ENCODE measurements around the gene NUDCD3. TPM values are rescaled to one million over a fixed set of nuclear protein-coding genes. Genes with fewer than 3 reads are reported as not detected.
A peak's percentile ranks its signal among the peaks of the same experiment; 100 is the strongest.

The NUDCD3 gene
- total RNA-seq, 1 experiment from 2014 or later: 68.1 TPM

DNA sequence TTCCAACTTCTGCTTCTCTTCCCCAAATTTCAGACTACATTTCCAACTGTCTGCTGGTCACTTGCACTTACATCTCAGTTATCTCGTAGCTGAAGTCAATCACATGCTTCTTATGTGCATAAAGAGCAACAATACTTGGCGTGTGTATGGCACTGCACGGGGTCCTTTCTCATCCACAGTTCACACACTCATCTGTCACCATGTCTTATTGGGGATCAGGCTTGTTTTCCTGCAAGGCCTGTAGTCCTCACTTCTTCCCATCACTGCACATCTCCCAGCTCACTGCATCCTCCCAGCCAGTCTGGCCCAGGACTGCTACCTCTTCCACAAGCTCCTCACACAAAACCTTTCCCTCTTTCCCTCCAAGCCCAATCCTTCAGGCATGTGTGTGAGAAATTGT, 35.3 kb downstream of the NUDCD3 start:
- no peak overlapping the region for H3K4me3 ChIP-seq (ENCODE audit: insufficient read depth, low read depth, low read length)
- no peak for DNase-seq
- no peaks in the 10 kb centered on the region for H3K36me3 ChIP-seq (replicated peaks; ENCODE audit: control insufficient read depth, insufficient read depth, low read length)
- no peaks in the 10 kb centered on the region for H3K27me3 ChIP-seq (ENCODE audit: control insufficient read depth, insufficient read depth, low read length)

DNA sequence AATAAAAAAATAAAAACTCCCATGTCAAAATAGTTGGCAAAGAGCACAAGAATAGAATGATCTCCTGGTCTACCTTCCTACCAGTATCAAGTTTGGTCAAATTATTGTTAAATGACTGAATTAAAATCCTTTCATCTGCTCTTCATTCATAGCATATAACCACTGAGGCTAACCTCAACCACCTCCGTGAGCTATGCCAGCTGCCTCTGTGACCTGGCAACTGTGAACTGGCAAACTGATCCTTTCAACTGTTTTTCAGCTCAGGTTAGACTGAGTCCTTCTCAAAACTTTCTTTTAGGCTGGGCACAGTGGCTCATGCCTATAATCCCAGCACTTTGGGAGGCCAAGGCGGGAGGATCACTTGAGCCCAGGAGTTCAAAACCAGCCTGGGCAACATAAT, 36.1 kb downstream of the NUDCD3 start:
- no peak for DNase-seq
- Histone ChIP-seq H3K4me3 (ENCODE audit: insufficient read depth, low read depth, low read length) (no peak overlapping the region), H3K36me3 (replicated peaks; ENCODE audit: control insufficient read depth, insufficient read depth, low read length) (no peaks in the 10 kb centered on the region), H3K27me3 (ENCODE audit: control insufficient read depth, insufficient read depth, low read length) (no peaks in the 10 kb centered on the region)

GRCh38 chr7:44451123-44451522, 39.3 kb downstream of the NUDCD3 start:
- DNase-seq: no peak
- H3K36me3 ChIP-seq (replicated peaks; ENCODE audit: control insufficient read depth, insufficient read depth, low read length): no peaks in the 10 kb centered on the region; the same call in 1 of the 2 replicates
- no peaks in the 10 kb centered on the region for H3K27me3 ChIP-seq (ENCODE audit: control insufficient read depth, insufficient read depth, low read length)
- H3K4me3 ChIP-seq (ENCODE audit: insufficient read depth, low read depth, low read length): no peak overlapping the region

GRCh38 chr7:44449584-44449928, 40.9 kb downstream of the NUDCD3 start:
- Histone ChIP-seq H3K4me3 (ENCODE audit: insufficient read depth, low read depth, low read length) (no peak overlapping the region), H3K27me3 (ENCODE audit: control insufficient read depth, insufficient read depth, low read length) (no peaks in the 10 kb centered on the region), H3K36me3 (replicated peaks; ENCODE audit: control insufficient read depth, insufficient read depth, low read length) (no peaks in the 10 kb centered on the region; the same call in 1 of the 2 replicates)
- DNase-seq: no peak

GRCh38 chr7:44448922-44449583, 41.4 kb downstream of the NUDCD3 start:
- Histone ChIP-seq H3K4me3 (ENCODE audit: insufficient read depth, low read depth, low read length) (no peak overlapping the region), H3K27me3 (ENCODE audit: control insufficient read depth, insufficient read depth, low read length) (no peaks in the 10 kb centered on the region), H3K36me3 (replicated peaks; ENCODE audit: control insufficient read depth, insufficient read depth, low read length) (no peaks in the 10 kb centered on the region; the same call in 1 of the 2 replicates)
- no peak for DNase-seq

- no peaks in the 10 kb centered on the region for H3K27me3 ChIP-seq (ENCODE audit: control insufficient read depth, insufficient read depth, low read length)
- H3K4me3 ChIP-seq (ENCODE audit: insufficient read depth, low read depth, low read length): no peak overlapping the region
- DNase-seq: no peak
- H3K36me3 ChIP-seq (replicated peaks; ENCODE audit: control insufficient read depth, insufficient read depth, low read length): no peaks in the 10 kb centered on the region; the same call in 1 of the 2 replicates
Observed at GRCh38 chr7:44447874-44448425, 42.5 kb downstream of the NUDCD3 start.

GRCh38 chr7:44445986-44446671, 44.3 kb downstream of the NUDCD3 start:
- no peaks in the 10 kb centered on the region for H3K27me3 ChIP-seq (ENCODE audit: control insufficient read depth, insufficient read depth, low read length)
- DNase-seq: peak; percentile 35
- no peak overlapping the region for H3K4me3 ChIP-seq (ENCODE audit: insufficient read depth, low read depth, low read length)
- no peaks in the 10 kb centered on the region; the same call in 1 of the 2 replicates for H3K36me3 ChIP-seq (replicated peaks; ENCODE audit: control insufficient read depth, insufficient read depth, low read length)

DNA sequence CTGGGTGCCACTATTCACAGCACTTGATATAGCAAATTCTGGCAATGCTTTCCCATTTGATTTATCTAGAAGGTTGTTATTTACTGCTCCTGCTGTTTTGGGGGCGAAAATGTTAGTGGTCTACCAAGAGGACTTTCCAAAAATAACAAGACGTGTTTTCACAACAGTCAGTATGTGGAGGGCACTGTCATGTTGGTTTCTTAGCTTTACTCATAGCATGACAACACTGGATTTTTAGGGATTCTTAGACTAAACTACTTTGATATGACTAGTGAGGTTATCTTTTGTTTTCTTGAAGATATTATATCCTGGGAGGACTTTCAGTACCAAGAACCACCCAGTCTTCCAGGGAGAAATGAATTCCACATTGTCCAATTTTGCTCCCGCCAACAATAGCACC, 49.4 kb downstream of the NUDCD3 start:
- Histone ChIP-seq H3K4me3 (ENCODE audit: insufficient read depth, low read depth, low read length) (no peak overlapping the region), H3K36me3 (replicated peaks; ENCODE audit: control insufficient read depth, insufficient read depth, low read length) (no peaks in the 10 kb centered on the region; the same call in 1 of the 2 replicates), H3K27me3 (ENCODE audit: control insufficient read depth, insufficient read depth, low read length) (no peaks in the 10 kb centered on the region)
- DNase-seq: no peak

- Histone ChIP-seq H3K27me3 (ENCODE audit: control insufficient read depth, insufficient read depth, low read length) (no peaks in the 10 kb centered on the region), H3K36me3 (replicated peaks; ENCODE audit: control insufficient read depth, insufficient read depth, low read length) (no peaks in the 10 kb centered on the region; the same call in 1 of the 2 replicates), H3K4me3 (ENCODE audit: insufficient read depth, low read depth, low read length) (no peak overlapping the region)
- DNase-seq: no peak
Observed at GRCh38 chr7:44440577-44441078, 49.8 kb downstream of the NUDCD3 start.

- H3K4me3 ChIP-seq (ENCODE audit: insufficient read depth, low read depth, low read length): no peak overlapping the region
- H3K36me3 ChIP-seq (replicated peaks; ENCODE audit: control insufficient read depth, insufficient read depth, low read length): no peaks in the 10 kb centered on the region; the same call in 1 of the 2 replicates
- H3K27me3 ChIP-seq (ENCODE audit: control insufficient read depth, insufficient read depth, low read length): no peaks in the 10 kb centered on the region
- DNase-seq: no peak
Observed at GRCh38 chr7:44439926-44440325, 50.5 kb downstream of the NUDCD3 start.

- no peak for DNase-seq
- Histone ChIP-seq H3K27me3 (ENCODE audit: control insufficient read depth, insufficient read depth, low read length) (no peaks in the 10 kb centered on the region), H3K4me3 (ENCODE audit: insufficient read depth, low read depth, low read length) (no peak overlapping the region), H3K36me3 (replicated peaks; ENCODE audit: control insufficient read depth, insufficient read depth, low read length) (no peaks in the 10 kb centered on the region; the same call in 1 of the 2 replicates)
Observed at GRCh38 chr7:44438816-44439215, 51.6 kb downstream of the NUDCD3 start.

GRCh38 chr7:44434201-44434600, 56.3 kb downstream of the NUDCD3 start:
- DNase-seq: no peak
- peaks cover 1% of the 10 kb centered on the region; the same call in 1 of the 2 replicates for H3K36me3 ChIP-seq (replicated peaks; ENCODE audit: control insufficient read depth, insufficient read depth, low read length)

GRCh38 chr7:44433255-44434022, 57.0 kb downstream of the NUDCD3 start:
- Histone ChIP-seq H3K36me3 (replicated peaks; ENCODE audit: control insufficient read depth, insufficient read depth, low read length) (peaks cover 1% of the 10 kb centered on the region; the same call in 1 of the 2 replicates), H3K27me3 (ENCODE audit: control insufficient read depth, insufficient read depth, low read length) (no peaks in the 10 kb centered on the region), H3K4me3 (ENCODE audit: insufficient read depth, low read depth, low read length) (no peak overlapping the region)
- DNase-seq: no peak

More at GRCh38 chr7:44434201-44434600, 56.3 kb downstream of the NUDCD3 start:
- Histone ChIP-seq H3K4me3 (ENCODE audit: insufficient read depth, low read depth, low read length) (no peak overlapping the region), H3K27me3 (ENCODE audit: control insufficient read depth, insufficient read depth, low read length) (no peaks in the 10 kb centered on the region)

DNA sequence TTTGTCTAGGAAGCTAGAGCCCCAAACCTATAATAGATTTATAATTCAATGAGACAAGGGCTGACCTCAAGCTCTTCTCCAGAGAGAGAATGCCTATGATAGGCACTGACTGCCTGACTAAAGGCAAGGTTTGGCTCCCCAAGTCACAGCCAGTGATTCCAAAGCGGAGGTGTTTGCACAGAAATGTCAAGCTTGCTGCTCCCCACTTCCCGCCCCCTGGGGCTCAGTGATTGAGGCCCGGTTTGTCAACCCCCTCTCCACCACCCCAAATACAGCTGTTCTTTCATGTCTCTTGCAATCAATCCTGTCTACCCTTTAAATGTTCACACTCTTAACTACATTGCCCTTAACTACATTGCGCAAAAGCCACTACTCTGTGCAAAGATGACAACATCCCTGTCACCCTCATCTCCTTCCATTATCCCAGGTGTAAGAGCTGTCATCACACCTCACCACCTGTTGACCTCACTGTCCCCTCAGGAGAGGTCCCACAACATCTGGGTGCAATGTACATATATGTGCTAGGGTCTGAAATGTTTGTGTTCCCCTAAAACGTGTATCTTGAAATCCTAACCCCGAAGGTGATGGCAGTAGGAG, 58.0 kb downstream of the NUDCD3 start:
- no peak for DNase-seq
- Histone ChIP-seq H3K4me3 (ENCODE audit: insufficient read depth, low read depth, low read length) (no peak overlapping the region), H3K36me3 (replicated peaks; ENCODE audit: control insufficient read depth, insufficient read depth, low read length) (peaks cover 1% of the 10 kb centered on the region), H3K27me3 (ENCODE audit: control insufficient read depth, insufficient read depth, low read length) (no peaks in the 10 kb centered on the region)
